Activated CD8-positive, alpha-beta memory T cell treated with anti-CD3 and anti-CD28 coated beads, Interleukin-2, amount 50 U/mL, for 1 hour (primary cell): ENCODE measurements around the gene TDRD1.

Experiments used
- DNase-seq: peaks from one replicate; pipeline ENCODE4 v3.0.0-alpha.2; 2020; ENCODE audit errors: extremely low read depth

TDRD1 gene

DNA sequence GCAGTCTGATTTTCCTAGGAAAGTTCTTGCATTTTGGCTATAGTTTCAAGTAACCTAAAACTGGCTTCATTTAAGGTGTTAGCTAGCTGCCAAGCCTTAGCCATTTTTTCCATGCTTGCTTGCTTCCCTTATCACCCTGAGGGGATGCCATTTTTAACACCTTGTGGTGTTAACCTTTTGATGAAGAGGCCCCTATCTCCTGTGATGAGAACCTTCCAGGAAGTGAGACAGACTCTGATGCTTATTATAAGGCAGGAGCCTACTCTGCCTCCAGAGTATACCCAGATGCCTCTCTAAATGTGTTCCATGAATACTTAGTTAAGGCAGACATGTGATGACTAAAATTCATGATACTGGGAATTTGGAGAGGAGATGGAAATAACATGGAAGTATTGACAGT lies 55.0 kb downstream of the TDRD1 start:
- DNase-seq: no peak

DNA sequence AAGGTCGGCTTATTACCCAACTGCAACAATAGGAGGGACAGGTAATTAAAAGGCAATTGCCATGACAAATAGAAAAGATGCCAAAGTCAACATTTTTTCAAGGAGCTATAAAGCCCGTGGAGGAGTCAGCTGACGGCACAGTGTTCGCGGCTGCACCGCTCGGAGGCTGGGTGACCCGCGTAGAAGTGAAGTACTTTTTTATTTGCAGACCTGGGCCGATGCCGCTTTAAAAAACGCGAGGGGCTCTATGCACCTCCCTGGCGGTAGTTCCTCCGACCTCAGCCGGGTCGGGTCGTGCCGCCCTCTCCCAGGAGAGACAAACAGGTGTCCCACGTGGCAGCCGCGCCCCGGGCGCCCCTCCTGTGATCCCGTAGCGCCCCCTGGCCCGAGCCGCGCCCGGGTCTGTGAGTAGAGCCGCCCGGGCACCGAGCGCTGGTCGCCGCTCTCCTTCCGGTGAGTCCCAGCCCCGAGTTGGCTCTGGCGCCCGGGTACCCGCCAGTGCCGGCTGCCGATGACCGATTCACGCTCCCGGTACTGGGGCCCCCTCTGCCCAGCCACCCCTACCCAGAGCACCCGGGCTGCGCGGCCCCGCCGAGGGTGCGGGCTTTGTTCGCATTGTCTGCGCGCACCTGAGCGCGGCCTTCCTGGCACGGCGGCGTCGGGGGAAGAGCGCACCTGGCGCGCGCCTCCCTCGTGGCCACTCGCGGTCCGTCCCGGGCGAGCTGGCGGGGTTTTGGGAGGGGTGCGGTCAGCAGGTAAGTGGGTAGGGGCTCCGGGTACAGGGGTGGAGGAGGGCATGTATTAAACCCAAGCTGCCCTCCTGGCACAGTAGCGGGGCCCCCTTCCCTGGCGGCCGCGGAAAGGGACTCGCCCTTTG lies 60.2 kb downstream of the TDRD1 start, which contains the start of gene VWA2:
Gene VWA2, plus strand, starts transcription at position 138 of the 877 bp plus-strand sequence. CDS start 9,460 bp downstream, outside the sequence.
- DNase-seq: no peak

DNA sequence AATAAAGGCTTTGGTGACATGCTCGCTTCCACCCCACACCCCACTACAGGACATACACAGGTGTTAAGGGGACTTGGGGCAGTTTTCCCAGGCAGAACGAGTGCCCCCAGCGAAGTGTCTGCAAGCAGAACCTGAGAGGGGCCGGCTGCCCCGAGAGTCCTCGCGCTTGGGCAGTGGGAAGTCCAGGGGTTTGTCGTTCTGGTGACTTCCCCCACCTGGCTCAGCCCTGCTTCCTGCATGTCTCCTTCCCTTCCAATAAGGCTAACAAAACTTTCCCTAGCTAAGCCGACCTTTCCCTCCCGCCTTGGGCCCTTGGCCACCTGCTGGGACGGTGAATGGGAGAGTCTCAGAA lies 60.8 kb downstream of the TDRD1 start:
- no peak for DNase-seq

DNA sequence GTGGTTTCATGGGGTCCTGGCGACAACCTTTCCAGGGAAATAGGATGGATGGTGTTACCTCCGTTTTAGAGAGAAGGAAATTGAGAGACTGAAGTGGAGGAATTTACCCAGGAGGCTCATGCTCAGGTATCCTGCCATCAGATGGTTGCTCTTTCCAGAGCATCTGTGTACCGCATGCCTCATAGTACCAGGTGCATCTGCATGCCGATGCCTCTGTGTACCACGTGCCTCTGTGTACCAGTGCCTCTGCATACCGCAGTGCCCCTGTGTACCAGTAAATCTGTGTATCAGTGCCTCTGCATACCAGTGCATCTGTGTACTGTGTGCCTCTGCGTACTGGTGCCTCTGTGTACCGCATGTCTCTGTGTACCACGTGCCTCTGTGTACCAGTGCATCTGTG lies 63.1 kb downstream of the TDRD1 start:
- no peak for DNase-seq

DNA sequence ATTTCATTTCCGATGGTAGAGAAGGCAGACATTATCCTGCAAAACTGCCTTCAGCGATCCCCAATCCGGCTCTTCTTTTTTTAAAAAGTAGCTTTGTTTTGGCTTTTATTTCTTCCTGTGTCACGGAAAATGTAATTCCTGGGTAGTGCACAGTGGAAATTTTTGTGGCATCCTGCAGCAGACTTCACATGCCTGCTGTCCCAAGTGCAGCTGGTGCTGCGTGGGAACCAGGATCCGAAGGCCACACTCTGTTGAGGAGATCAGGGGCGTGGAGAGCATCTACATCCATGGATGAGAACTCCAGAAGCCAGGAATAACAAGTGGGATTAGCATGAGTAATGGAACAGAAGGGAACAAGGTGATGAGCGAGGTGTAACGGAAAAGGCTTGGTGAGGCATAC lies 64.5 kb downstream of the TDRD1 start:
- DNase-seq: no peak

DNA sequence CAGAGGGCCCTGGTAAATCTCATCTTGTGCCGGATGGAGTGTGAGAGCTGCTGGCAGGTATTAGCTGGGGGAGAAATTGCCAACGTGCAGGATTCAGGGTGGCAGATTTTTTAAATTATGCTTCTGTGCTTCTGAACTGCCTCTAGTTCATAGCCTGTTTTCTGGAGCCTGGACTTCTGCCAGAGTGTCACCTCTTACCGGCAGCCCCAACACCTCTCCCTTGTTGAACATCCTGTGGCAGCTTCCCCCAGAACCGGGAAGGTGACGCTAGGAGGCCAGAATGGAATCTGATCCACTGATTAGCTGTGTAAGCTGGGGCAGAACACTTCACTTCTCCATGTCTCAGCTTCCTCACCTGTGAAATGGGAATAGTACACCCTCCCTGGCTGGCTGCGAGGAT lies 65.0 kb downstream of the TDRD1 start:
- no peak for DNase-seq

DNA sequence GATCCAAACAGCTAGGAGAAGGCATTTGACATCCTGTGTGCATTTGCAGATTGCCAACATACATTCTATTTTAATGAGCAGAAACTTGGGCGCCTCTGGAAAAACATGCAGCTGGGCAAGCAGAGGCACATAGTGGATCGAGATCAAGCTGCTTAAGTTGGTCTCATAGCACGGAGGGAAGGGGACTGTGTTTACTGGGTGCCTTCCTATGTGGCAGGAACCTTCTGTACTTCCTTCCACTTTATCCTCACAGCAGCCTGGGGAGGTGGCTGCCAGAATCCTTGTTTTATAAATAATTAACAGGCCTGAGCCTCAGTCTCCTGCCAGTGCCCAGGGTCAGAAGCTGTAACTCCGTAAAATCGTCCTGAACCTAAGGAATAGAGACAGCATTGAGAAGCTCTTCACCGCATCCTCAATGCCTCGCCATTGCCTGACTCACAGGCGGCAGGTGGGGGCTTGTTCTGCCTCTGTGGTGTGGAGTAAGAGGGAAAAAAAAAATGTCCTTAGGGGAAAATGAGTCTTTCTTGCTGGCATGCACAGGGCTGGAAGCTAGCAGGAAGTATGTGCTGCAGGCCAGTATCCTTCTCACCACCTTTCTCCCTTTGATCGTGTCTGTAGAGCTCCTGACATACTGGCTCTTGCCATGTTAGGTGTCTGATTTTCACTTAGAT lies 66.1 kb downstream of the TDRD1 start:
- no peak for DNase-seq

DNA sequence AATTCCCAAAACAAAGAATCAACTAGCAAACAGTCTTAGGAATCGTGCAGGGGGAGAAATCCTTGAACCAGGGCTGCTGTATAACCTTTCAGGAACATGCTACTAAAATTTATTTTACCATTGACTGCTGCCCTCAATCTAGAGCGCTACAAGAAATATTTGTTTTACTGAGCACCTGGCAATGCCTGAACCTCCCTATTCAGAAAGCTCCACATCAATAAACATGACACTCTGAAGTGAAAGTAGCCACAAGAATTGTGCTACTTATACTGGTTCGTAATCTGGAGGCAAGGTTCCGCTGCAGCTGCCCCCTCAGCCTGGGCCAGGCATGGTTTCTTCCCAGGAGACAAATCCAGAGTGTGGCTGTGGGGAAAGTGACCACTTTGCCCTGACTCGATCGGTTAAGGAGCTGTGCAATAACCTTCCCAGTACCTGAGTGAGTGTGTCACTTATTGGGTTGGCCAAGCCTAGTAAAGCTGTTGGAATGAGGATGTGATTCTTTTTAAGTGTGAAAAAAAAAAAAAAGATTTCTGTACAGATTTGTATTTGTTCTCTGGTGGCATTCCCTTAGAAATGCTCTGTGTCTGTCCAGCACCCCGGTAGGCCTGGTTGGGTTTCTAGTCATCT lies 67.6 kb downstream of the TDRD1 start:
- no peak for DNase-seq

DNA sequence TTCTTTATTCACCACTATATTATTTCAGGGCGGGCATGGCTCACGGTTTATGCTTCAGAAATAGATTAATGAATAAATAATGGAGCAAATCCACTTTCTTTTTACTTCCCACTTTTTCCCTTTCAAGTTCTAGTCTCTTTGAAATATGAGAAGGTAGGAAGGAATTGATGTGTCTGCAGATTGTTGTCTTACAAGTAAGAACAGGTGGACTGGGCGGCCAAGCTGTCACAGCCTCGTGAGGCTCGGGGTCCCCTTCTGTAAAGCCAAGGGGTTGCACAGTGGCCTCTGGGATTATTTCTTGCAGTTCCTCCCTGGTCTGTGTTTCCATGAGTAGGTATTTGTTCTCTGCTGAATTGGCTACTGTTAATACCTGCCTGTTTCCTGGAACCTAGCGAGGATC lies 71.1 kb downstream of the TDRD1 start:
- DNase-seq: no peak

DNA sequence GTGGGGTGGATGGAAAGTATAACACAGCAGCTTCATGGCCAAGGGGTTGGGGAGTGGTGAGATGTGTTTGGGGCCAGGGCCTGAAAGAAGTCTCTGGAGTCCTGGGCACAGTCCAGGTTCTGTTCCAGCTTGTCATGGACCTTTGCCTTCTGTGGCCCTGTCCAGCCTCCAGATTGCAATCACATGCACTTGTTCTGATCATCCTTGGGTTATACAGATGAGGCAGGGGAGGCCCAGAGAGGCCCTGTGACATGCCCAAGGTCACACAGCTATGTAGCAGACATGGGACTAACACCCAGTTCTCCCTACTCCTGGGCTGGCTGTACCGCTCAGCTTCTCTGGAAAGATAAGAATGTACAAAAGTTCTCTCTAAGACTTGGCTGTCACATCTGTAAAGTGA lies 71.6 kb downstream of the TDRD1 start:
- DNase-seq: no peak

DNA sequence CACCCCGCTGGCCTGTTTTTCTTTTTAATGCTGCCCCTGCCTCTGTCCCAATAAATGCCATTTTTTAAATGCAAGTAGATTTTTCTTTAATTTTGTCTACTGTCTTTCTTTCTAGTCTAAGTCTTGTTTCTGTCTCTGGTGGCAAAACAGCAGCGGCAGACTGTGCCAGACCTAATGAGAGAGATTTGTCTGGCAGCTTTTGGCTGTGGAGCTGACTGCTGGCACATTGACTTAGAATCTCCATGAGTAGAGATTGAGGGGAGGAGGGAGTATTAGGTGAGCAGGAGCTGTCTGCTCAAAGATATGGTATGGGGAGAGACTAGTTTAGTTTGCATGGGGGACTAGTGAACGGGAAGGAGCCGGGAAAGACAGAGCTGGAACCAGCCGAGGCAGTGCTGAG lies 72.9 kb downstream of the TDRD1 start:
- DNase-seq: no peak

DNA sequence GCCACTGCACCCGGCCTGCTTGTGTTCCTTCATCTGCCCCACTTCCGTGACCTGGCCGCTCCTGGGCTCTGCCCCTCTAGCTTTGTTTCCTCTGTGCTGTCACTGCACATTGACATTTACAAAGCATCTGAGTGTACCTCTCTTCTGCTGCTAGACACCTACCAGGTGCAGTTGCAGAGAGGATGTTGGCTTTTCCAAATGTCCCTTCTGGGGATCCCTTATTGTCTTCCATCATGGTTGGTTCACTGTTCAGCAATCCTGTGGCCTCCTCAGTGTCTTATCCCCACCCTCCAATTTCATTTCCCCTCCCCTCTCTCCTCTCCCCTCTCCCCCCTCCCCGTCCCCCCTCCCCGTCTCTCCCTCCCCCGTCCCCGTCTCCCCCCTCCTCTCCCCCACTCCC lies 73.7 kb downstream of the TDRD1 start:
- no peak for DNase-seq

DNA sequence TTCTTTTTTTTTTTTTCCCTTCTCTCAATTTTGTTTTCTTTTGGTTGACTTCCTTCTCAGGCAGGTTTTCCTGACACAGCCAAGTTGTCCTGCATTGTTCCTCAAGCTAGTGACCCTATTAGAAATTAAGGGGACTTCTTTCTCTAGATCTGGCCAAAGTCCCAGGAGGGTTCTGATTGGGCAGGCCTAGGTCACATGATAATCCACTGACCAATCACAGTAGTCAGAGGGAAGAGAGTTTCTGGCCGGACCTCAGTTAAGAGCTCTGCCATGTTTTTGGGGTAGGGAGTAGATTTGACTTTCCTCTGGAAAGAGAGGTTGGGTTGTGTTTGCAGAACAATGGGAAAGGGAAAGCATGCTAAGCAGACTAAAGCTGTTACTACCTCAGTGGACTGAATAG lies 76.1 kb downstream of the TDRD1 start:
- no peak for DNase-seq

DNA sequence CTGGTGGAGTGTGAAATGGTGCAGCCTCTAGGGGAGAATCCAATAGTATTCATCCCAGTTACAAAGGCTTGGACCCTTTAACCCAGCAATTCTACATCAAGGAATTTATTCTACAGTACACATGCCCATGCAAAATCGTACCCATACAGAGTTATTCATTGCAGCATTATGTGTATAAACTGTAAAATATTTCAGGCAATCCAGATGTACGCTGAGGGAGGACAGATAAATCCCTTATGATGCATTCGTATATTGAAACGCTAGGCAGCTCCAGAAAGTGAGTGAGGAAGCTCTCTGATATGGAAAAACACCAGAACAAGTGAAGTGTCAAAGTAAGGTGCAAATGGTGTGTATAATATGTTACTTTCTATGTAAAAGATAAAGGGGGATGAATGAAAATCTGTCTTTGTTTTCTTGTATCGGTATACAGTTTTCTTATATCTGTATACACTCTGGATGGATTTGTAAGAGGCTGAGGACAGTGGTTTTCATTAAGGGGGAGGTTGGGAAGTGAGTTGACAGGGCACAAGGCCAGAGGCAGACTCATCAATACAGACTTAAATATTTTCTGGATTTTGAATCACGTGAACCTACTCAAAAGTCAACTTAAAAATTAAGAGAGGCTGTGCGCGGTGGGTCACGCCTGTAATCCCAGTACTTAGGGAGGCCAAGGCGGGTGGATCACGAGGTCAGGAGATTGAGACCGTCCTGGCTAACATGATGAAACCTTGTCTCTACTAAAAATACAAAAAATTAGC lies 77.0 kb downstream of the TDRD1 start:
- no peak for DNase-seq

DNA sequence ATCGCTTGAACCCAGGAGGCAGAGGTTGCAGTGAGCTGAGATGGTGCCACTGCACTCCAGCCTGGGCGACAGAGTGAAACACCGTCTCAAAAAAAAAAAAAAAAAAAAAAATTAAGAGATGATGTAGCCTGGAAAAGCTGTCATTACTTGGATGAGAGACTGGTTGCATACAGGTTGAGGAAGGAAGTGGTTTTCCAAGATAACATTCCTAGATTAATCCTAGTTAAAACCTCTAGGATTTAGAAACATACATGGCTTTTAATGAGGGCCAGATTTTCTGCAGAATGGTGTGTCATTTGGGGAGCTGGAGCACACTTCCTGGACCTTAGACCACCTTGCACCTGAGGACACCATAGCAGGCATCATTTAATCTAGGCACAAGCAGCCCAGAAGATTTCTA lies 77.7 kb downstream of the TDRD1 start:
- DNase-seq: no peak

DNA sequence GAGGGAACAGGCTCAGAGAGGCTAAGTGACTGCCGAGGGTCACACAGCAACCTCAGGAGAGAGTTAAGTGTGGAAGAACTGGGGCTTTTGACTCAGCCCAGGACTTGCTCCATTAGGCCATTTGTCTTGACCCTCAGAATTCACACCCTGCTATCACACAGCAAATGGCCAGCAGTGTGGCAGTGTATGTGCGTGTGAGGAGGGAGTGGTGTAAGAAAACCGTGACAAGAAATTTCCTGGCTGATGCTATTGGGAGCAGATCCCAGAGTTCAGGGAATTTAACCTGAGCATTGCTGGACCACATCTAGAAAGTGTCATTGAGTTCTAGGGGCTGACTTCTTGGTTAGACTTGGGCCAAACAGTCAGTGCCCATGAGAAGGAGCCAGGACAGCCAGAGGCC lies 78.3 kb downstream of the TDRD1 start:
- DNase-seq: no peak

DNA sequence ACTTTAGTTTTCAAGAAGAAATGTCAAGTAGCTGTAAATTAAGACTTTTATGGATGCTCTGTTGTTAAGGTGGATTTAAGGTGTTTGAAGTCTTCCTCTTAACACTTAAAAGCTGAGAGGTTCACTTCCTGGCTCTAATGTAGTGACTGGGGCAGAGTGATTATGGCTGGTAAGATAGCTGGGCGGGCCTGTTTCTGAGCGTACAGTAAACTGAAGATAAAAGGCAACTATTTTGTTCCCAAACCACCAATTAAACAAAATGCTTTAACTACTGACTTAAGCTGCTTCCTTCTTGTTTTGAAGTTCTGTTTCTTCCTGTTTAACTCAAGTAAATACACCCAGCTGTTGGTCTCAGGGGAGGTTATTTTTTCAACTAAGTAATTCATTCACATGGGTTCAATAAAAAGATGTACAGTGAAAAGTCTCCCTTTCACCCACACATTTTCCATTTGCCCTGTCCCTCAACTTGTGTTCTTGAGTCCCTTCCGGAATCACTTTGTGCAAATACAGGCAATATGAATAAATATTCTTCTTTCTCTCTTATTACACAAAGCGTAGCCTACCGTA lies 79.2 kb downstream of the TDRD1 start:
- no peak for DNase-seq

DNA sequence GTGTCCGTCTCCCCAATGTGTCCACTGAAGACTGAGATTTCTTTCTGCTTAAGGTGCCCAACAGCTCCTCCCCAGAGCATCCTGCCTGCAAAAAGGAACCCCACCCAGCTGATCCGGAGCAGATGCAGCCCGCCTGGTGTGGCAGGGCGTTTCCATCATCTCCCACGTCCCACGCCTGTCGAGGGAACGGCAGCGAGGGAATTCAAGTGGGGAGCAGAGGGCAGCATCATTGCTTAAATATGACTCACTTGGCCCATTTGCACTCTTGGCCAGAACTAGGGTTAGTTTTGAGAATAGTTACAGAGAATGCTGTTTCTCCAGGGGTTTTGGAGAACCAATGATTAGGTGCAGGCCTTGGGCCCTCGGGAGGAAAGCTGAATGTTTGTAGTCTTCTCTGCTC lies 80.7 kb downstream of the TDRD1 start:
- no peak for DNase-seq

DNA sequence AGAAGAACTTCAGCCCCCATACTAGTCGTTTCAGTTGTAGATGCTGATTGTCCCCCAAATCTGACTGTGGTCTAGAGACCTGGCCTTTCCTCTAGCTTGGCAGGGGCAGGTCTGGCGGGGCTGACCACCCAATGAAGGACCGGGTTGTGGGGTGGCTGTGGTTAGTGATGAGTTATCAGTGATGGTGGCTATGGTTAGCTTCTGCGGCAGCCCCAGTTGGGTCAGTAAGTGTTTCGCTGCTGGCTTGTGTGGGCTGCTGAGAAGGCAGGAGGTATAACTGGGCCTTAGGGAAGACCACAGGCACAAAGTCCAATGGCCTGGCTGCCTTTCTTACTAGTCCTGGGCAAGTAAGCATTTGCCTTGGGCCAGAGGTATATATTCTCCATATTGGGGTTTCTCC lies 81.2 kb downstream of the TDRD1 start:
- no peak for DNase-seq

DNA sequence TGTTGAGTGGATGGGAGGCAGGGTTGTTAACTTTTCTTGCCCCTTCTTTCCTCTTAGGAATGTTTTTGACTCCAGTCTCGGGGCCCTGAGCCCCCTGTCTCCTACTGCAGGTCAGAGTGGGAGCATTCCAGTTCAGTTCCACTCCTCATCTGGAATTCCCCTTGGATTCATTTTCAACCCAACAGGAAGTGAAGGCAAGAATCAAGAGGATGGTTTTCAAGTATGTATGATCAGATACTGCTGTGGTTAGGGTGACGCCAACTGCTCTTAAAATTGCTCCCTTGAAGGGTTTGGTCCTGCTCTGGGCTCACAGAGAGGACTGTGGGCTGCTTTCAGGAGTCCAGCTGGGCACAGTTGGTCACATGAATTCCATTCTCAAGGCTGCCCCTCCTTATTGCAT lies 81.9 kb downstream of the TDRD1 start:
- DNase-seq: no peak

DNA sequence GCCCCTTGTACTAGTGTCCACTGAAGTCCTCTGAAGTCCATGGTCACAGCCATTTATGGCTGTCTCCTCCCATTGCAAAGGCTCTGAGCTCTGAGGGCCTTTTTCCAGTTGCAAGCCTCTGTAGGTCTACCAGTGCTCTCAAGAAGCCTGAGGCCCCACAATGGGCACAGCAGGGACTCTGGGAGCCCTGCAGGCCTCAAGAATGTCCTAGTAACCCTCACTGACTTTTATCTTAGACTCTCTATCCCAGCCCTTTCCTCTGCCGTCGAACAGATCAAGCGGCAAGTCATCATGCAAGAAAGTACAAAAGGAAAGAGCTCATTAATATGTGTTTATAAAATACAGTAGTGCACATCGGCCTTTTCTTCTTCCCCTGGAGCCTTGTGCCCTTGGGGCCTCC lies 83.3 kb downstream of the TDRD1 start:
- DNase-seq: no peak
